ENCODE data around the gene SPRR1A.

DNA sequence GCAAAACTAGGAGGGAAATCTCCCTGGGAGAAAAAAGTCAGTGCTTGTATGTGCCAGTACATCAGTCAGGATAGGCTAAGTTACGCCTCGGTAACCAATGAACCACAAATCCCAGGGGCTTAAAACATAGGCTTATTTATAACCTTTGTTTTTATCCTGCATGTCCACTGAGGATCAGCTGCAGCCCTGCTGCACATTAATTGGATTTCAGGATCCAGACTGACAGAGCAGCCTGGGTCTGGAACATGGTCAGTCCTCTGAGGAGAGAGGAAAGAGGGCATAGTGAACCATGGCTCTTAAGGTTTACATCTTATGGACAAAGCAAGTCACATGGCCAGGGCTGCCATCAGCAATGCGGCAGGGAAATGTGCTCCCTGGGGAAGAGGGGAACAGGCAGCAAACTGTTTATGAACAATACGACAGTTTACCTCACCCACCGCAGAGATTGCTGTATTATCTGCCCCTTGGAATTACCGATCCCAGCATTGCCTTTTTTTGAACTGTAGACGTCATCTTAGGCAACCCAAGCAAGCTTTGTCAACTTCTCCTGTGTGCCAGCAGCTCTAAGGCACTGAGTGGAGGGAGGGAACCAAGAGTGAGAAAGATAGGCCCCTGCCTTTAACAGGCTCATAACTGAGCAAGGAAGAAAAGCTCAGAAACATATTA is 22.5 kb upstream of the SPRR1A start:
- TF ChIP-seq, protein P1, sequence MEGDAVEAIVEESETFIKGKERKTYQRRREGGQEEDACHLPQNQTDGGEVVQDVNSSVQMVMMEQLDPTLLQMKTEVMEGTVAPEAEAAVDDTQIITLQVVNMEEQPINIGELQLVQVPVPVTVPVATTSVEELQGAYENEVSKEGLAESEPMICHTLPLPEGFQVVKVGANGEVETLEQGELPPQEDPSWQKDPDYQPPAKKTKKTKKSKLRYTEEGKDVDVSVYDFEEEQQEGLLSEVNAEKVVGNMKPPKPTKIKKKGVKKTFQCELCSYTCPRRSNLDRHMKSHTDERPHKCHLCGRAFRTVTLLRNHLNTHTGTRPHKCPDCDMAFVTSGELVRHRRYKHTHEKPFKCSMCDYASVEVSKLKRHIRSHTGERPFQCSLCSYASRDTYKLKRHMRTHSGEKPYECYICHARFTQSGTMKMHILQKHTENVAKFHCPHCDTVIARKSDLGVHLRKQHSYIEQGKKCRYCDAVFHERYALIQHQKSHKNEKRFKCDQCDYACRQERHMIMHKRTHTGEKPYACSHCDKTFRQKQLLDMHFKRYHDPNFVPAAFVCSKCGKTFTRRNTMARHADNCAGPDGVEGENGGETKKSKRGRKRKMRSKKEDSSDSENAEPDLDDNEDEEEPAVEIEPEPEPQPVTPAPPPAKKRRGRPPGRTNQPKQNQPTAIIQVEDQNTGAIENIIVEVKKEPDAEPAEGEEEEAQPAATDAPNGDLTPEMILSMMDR (IDR thresholded peaks at IDR 0.05; ENCODE audit: poor library complexity): no peak
- TF ChIP-seq EZH2phosphoT487 (IDR thresholded peaks at IDR 0.05; ENCODE audit: low read depth, severe bottlenecking, unreplicated experiment): no peak

All from hepatocyte (in vitro differentiated cells).